Endothelial cell of umbilical vein (primary cell): ENCODE results near the gene MYMX. TPM values are rescaled to one million over a fixed set of nuclear protein-coding genes. Genes with fewer than 3 reads are reported as not detected.

Experiments used
- BruUV-seq: library from RNA; stranded (reverse); fragments of 400-500 nt; replicated peaks from 2 replicates; lab custom pipeline; 2021; lab: Mats Ljungman, UMichigan
- CTCF ChIA-PET: fragments of 300-600, 350-600 bp; sonication (Branson Sonifier 250); formaldehyde crosslinking; loops from one replicate; lab custom pipeline; 2021; ENCODE audit warnings: antibody characterized with exemption, inconsistent platforms; lab: Charles Lee
- POLR2A ChIA-PET: fragments of 300-600, 350-600 bp; sonication (Branson Sonifier 250); formaldehyde crosslinking; loops from one replicate; lab custom pipeline; 2021; ENCODE audit warnings: antibody characterized with exemption, inconsistent platforms; lab: Charles Lee
- DNase-seq: peaks from one replicate; pipeline ENCODE4 v3.0.0-alpha.2; 2011; ENCODE audit warnings: low read depth, low spot score
- FAIRE-seq: peaks from 2 replicates; lab custom pipeline; 2011; peaks lifted over from hg19 to GRCh38; lab: Jason Lieb, UNC
- H2AFZ ChIP-seq: 2 replicates; pipeline ENCODE4 v1.6.0; 2012; ENCODE audit warnings: low read depth, low read length, control low read depth, inconsistent platforms
- H3K27ac ChIP-seq: 2 replicates; pipeline ENCODE4 v1.5.1; 2011; ENCODE audit warnings: low read depth, mild to moderate bottlenecking, control low read depth, low read length, moderate library complexity; ENCODE audit not compliant: insufficient read depth
- H3K27me3 ChIP-seq, 2 experiments: 2 replicates each; pipeline versions ENCODE4 v1.6.0 to v1.6.1; 2011; ENCODE audit warnings: low read length in 2 of 2, mixed read lengths in 1 of 2; ENCODE audit not compliant: control insufficient read depth in 2 of 2, insufficient read depth in 2 of 2
- H3K36me3 ChIP-seq, 2 experiments: 2 replicates in 1 of 2; 3 replicates in 1 of 2; pipeline ENCODE4 v1.5.1; 2011; ENCODE audit warnings: low read length in 2 of 2, mild to moderate bottlenecking in 1 of 2, moderate library complexity in 1 of 2; ENCODE audit not compliant: control insufficient read depth in 2 of 2, insufficient read depth in 2 of 2; ENCODE audit errors: extremely low read depth in 1 of 2
- H3K4me1 ChIP-seq: 3 replicates; pipeline ENCODE4 v1.5.1; 2011; ENCODE audit warnings: mild to moderate bottlenecking, low read length; ENCODE audit not compliant: control insufficient read depth, insufficient read depth; ENCODE audit errors: extremely low read depth
- H3K4me2 ChIP-seq: 2 replicates; pipeline ENCODE4 v1.6.1; 2011; ENCODE audit warnings: low read length, control low read depth, mixed read lengths; ENCODE audit not compliant: insufficient read depth
- H3K4me3 ChIP-seq, 3 experiments: fragments of 200-600 bp in 1 of 3; sonication (generic), shearing (Covaris generic) in 1 of 3; replicated peaks in 1 of 3; 2 replicates each; pipeline ENCODE4 v1.5.1; 2011 to 2016; ENCODE audit warnings: control low read depth in 3 of 3, low read length in 3 of 3, mild to moderate bottlenecking in 2 of 3, inconsistent platforms in 1 of 3, low read depth in 1 of 3, moderate library complexity in 1 of 3; ENCODE audit not compliant: insufficient read depth in 1 of 3
- H3K79me2 ChIP-seq: 2 replicates; pipeline ENCODE4 v1.6.0; 2012; ENCODE audit warnings: low read length, inconsistent platforms; ENCODE audit not compliant: control insufficient read depth, insufficient read depth
- H3K9ac ChIP-seq: replicated peaks from 2 replicates; pipeline ENCODE3; 2011; ENCODE audit warnings: low read length, control low read depth; ENCODE audit not compliant: insufficient read depth; ENCODE audit errors: extremely low read depth
- H3K9me1 ChIP-seq: replicated peaks from 3 replicates; pipeline ENCODE4 v1.6.0; 2011; ENCODE audit warnings: mild to moderate bottlenecking, low read length; ENCODE audit not compliant: control insufficient read depth, insufficient read depth; ENCODE audit errors: extremely low read depth
- H3K9me3 ChIP-seq: replicated peaks from 2 replicates; pipeline ENCODE4 v1.5.1; 2012; ENCODE audit warnings: low read length, inconsistent platforms; ENCODE audit not compliant: control insufficient read depth, insufficient read depth
- H4K20me1 ChIP-seq: replicated peaks from 2 replicates; pipeline ENCODE3; 2011; ENCODE audit warnings: mild to moderate bottlenecking, low read length; ENCODE audit not compliant: control insufficient read depth, insufficient read depth; ENCODE audit errors: extremely low read depth
- MYC ChIP-seq: IDR thresholded peaks from one replicate; pipeline ENCODE4 v1.6.1; 2011; ENCODE audit warnings: mild to moderate bottlenecking, low read depth, low read length
- POLR2A ChIP-seq: IDR thresholded peaks from 2 replicates; pipeline ENCODE4 v1.6.1; 2012; ENCODE audit warnings: low read depth, mild to moderate bottlenecking, control low read depth, low read length
- POLR2AphosphoS5 ChIP-seq: IDR thresholded peaks from 2 replicates; pipeline ENCODE4 v1.6.1; 2012; ENCODE audit warnings: low read depth, mild to moderate bottlenecking, control low read depth, low read length, moderate library complexity; ENCODE audit not compliant: insufficient read depth
- dilution Hi-C: fragments of 300-500 bp; cut with MboI; formaldehyde crosslinking; loops from one replicate; pipeline ENCODE4 v1.15.0; 2019; ENCODE audit warnings: low sequenced_read_pairs; ENCODE audit not compliant: extremely low pct_ligation_motif_present
- intact Hi-C: fragments of 100-400 bp; cut with micrococcal nuclease; formaldehyde crosslinking; loops from one replicate; pipeline ENCODE4 v1.10.0; 2022
- microRNA counts: library from miRNA; unstranded; fragments of <30 nt; microRNA quantifications from one replicate; lab custom pipeline; 2016
- polyA plus RNA-seq, 4 experiments: library from polyadenylated mRNA; depleted of rRNA in 3 of 4; stranded (reverse) in 3 of 4; unstranded in 1 of 4; fragments of >200 nt; gene quantifications; 2 replicates each; pipeline versions ENCODE4 v1.2.1 to v1.2.3, GENCODE V29; 2011 to 2012; ENCODE audit warnings: missing spikeins in 1 of 4
- small RNA-seq: library from RNA; depleted of rRNA; stranded (forward); fragments of <200 nt; gene quantifications from one replicate; pipeline ENCODE3, GENCODE V24; 2012; ENCODE audit warnings: low replicate concordance, low read depth; ENCODE audit not compliant: insufficient read depth, insufficient read length
- total RNA-seq: library from RNA; stranded (reverse); gene quantifications from 2 replicates; pipeline ENCODE4 v1.2.3, GENCODE V29; 2021

Gene MYMX
- total and polyA plus RNA-seq, 2 donors (not counting 3 experiments of a cell fraction or from before 2014, with no cell fraction given), result 0.18 TPM; not detected in 1

GRCh38 chr6:44267252-44267651, 50.5 kb downstream of the MYMX start:
- BruUV-seq, result no TSS peak
- H3K27ac ChIP-seq, result no peak overlapping the region
- H3K4me3 ChIP-seq, result no peak overlapping the region
- FAIRE-seq (no peak), DNase-seq (no peak)
- H3K9me1 ChIP-seq, result no peaks in the 10 kb centered on the region
- H3K79me2 ChIP-seq, result peaks cover 19% of the 10 kb centered on the region
- H3K4me2 ChIP-seq, result no peak overlapping the region
- CTCF ChIA-PET, result interaction anchor here (1.1 to 6.2 kb wide), 13 partner anchors 9 to 202 kb away, joined by 3 to 154 read pairs (median 11); partner anchors contain the start of genes AARS2, SLC35B2 and SPATS1
- H3K9ac ChIP-seq, result no peak overlapping the region
- H2AFZ ChIP-seq, result no peak overlapping the region
- H3K36me3 ChIP-seq, result peaks cover 0 to under 1% of the 10 kb centered on the region in 2 experiments
- dilution Hi-C loops, result no loop called here
- peaks cover 22 to 31% of the 10 kb centered on the region in 2 experiments for H3K27me3 ChIP-seq
- POLR2A ChIA-PET, result no interaction called here
- intact Hi-C loops, result no loop called here
- no peak for TF ChIP-seq MYC
- TF ChIP-seq POLR2AphosphoS5, result no peak
- TF ChIP-seq POLR2A, result no peak
- H4K20me1 ChIP-seq, result no peaks in the 10 kb centered on the region
- peaks cover 34% of the 10 kb centered on the region for H3K4me1 ChIP-seq
- H3K9me3 ChIP-seq, result no peaks in the 10 kb centered on the region

MicroRNA genes within 50 kb of the gene (microRNA counts, 767-probe panel; counts per million panel counts)
- 723 counts per million, percentile 96 among the panel's probes with 10 or more counts for microRNA hsa-miR-4647 (lab: Ali Mortazavi, UCI)

Small RNA genes within 50 kb of the gene (small RNA-seq; reads per million reads assigned to genes)
- gene RN7SL811P, result not detected

Other genes starting within 250 kb of the MYMX start
- 62.4 and 68.1 TPM in 2 replicates for gene MRPL14, start 89.5 kb upstream of the MYMX start, total RNA-seq
- gene MRPL14, start 89.5 kb upstream of the MYMX start, polyA plus RNA-seq, result 91.2 and 103 TPM in 2 replicates
- gene TMEM63B, start 89.4 kb upstream of the MYMX start, total RNA-seq, result 39.4 and 49.7 TPM in 2 replicates
- gene TMEM63B, start 89.4 kb upstream of the MYMX start, polyA plus RNA-seq, result 56.1 and 68.2 TPM in 2 replicates
- 1.4 and 1.8 TPM in 2 replicates for gene CAPN11, start 58.1 kb upstream of the MYMX start, total RNA-seq
- gene CAPN11, start 58.1 kb upstream of the MYMX start, polyA plus RNA-seq, result 1.0 and 1.7 TPM in 2 replicates
- 202 and 219 TPM in 2 replicates for gene SLC29A1, start 6.7 kb downstream of the MYMX start, total RNA-seq
- 539 and 592 TPM in 2 replicates for gene SLC29A1, start 6.7 kb downstream of the MYMX start, polyA plus RNA-seq
- 1,088 and 1,201 TPM in 2 replicates for gene HSP90AB1, start 30.2 kb downstream of the MYMX start, total RNA-seq
- gene HSP90AB1, start 30.2 kb downstream of the MYMX start, polyA plus RNA-seq, result 557 and 824 TPM in 2 replicates
- gene SLC35B2, start 40.6 kb downstream of the MYMX start, total RNA-seq, result 53.4 and 53.9 TPM in 2 replicates
- gene SLC35B2, start 40.6 kb downstream of the MYMX start, polyA plus RNA-seq, result 112 and 148 TPM in 2 replicates
- 15.6 and 19.0 TPM in 2 replicates for gene NFKBIE, start 48.6 kb downstream of the MYMX start, total RNA-seq
- gene NFKBIE, start 48.6 kb downstream of the MYMX start, polyA plus RNA-seq, result 22.6 and 25.8 TPM in 2 replicates
- 0.07 TPM in 1 of 2 replicates, not detected in the other for gene TMEM151B, start 53.5 kb downstream of the MYMX start, total RNA-seq
- 0.03 and 0.05 TPM in 2 replicates for gene TMEM151B, start 53.5 kb downstream of the MYMX start, polyA plus RNA-seq
- gene AARS2, start 96.4 kb downstream of the MYMX start, total RNA-seq, result 17.9 and 18.0 TPM in 2 replicates
- gene AARS2, start 96.4 kb downstream of the MYMX start, polyA plus RNA-seq, result 7.9 and 8.3 TPM in 2 replicates
- not detected in 2 replicates for gene SPATS1, start 125.7 kb downstream of the MYMX start, total RNA-seq
- not detected in 2 replicates for gene SPATS1, start 125.7 kb downstream of the MYMX start, polyA plus RNA-seq
- gene CDC5L, start 170.8 kb downstream of the MYMX start, total RNA-seq, result 23.5 and 24.6 TPM in 2 replicates
- gene CDC5L, start 170.8 kb downstream of the MYMX start, polyA plus RNA-seq, result 6.0 and 6.9 TPM in 2 replicates